Endothelial cell (in vitro differentiated cells): ENCODE results near the gene WFIKKN2. TPM values are rescaled to one million over a fixed set of nuclear protein-coding genes. Genes with fewer than 3 reads are reported as not detected.

Experiments used
- DNase-seq: peaks from one replicate; pipeline ENCODE4 v3.0.0; 2021; ENCODE audit warnings: low spot score
- H3K27ac Mint-ChIP-seq: one replicate; pipeline ENCODE4 v1.8.0; 2021; ENCODE audit warnings: mixed read lengths, inconsistent platforms; ENCODE audit not compliant: unreplicated experiment
- H3K27me3 Mint-ChIP-seq: one replicate; pipeline ENCODE4 v1.8.0; 2021; ENCODE audit warnings: mild to moderate bottlenecking, moderate library complexity, mixed read lengths, inconsistent platforms; ENCODE audit not compliant: unreplicated experiment
- H3K36me3 Mint-ChIP-seq: one replicate; pipeline ENCODE4 v1.8.0; 2021; ENCODE audit warnings: mild to moderate bottlenecking, low read depth, mixed read lengths, inconsistent platforms; ENCODE audit not compliant: unreplicated experiment
- H3K4me1 Mint-ChIP-seq: one replicate; pipeline ENCODE4 v1.8.0; 2021; ENCODE audit warnings: mild to moderate bottlenecking, mixed read lengths, inconsistent platforms; ENCODE audit not compliant: unreplicated experiment
- H3K4me3 Mint-ChIP-seq: one replicate; pipeline ENCODE4 v1.8.0; 2021; ENCODE audit warnings: mild to moderate bottlenecking, mixed read lengths, inconsistent platforms; ENCODE audit not compliant: unreplicated experiment
- H3K9me3 Mint-ChIP-seq: one replicate; pipeline ENCODE4 v1.8.0; 2021; ENCODE audit warnings: mixed read lengths, inconsistent platforms; ENCODE audit not compliant: unreplicated experiment
- total RNA-seq: library from RNA; stranded (reverse); fragmentation: NEBNext Ultra II Directional; extraction: Animal tissue kit (Norgen Biotek cat#: 25700); gene quantifications from one replicate; pipeline ENCODE4 v1.2.1, GENCODE V29; 2021; ENCODE audit not compliant: unreplicated experiment
- TF ChIP-seq, protein P1 (sequence below): fragments of 200-600 bp; sonication (generic); IDR thresholded peaks from one replicate; pipeline ENCODE4 v1.5.0; 2021; ENCODE audit warnings: antibody characterized with exemption; ENCODE audit not compliant: unreplicated experiment

The WFIKKN2 gene
- total RNA-seq, 1 donor from 2014 or later, result not detected

- H3K27ac Mint-ChIP-seq, result no peak overlapping the region
- TF ChIP-seq, protein P1, sequence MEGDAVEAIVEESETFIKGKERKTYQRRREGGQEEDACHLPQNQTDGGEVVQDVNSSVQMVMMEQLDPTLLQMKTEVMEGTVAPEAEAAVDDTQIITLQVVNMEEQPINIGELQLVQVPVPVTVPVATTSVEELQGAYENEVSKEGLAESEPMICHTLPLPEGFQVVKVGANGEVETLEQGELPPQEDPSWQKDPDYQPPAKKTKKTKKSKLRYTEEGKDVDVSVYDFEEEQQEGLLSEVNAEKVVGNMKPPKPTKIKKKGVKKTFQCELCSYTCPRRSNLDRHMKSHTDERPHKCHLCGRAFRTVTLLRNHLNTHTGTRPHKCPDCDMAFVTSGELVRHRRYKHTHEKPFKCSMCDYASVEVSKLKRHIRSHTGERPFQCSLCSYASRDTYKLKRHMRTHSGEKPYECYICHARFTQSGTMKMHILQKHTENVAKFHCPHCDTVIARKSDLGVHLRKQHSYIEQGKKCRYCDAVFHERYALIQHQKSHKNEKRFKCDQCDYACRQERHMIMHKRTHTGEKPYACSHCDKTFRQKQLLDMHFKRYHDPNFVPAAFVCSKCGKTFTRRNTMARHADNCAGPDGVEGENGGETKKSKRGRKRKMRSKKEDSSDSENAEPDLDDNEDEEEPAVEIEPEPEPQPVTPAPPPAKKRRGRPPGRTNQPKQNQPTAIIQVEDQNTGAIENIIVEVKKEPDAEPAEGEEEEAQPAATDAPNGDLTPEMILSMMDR, result no peak
Measured at GRCh38 chr17:50805486-50805885, 29.9 kb upstream of the WFIKKN2 start.

DNA sequence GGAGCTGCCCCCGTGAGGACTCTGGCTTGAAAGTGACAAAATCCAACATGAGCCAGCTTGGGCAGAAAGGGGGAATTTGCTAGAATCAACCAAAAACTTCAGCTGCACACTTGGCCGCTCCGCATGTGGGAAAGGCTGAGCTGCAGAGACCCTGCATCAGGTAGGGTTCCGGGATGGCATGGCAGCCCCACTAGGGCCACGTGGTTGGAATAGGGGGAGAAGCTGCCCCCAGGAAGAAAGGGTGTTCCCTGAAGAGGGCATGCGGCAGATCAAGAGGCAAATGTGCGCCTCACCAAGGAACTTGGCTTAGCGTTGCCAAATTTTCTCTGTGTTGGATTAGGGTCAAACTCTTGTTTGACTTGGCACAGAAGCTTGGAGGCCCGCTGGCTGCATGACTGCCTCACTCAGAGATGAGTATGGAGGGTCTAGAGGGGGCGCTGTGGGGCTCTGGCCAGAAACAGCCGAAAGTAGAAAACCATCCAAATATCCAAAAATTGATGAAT lies 29.2 kb upstream of the WFIKKN2 start:
- H3K4me1 Mint-ChIP-seq, result peaks cover 4% of the 10 kb centered on the region
- no peak for DNase-seq
- H3K36me3 Mint-ChIP-seq, result no peaks in the 10 kb centered on the region
- no peaks in the 10 kb centered on the region for H3K9me3 Mint-ChIP-seq
- peaks cover 4% of the 10 kb centered on the region for H3K27me3 Mint-ChIP-seq
- H3K27ac Mint-ChIP-seq, result no peak overlapping the region
- H3K4me3 Mint-ChIP-seq, result no peak overlapping the region
- TF ChIP-seq, protein P1, result no peak

More at GRCh38 chr17:50805486-50805885, 29.9 kb upstream of the WFIKKN2 start:
- H3K4me1 Mint-ChIP-seq, result peaks cover 4% of the 10 kb centered on the region
- H3K27me3 Mint-ChIP-seq, result peaks cover 6% of the 10 kb centered on the region
- no peaks in the 10 kb centered on the region for H3K36me3 Mint-ChIP-seq
- DNase-seq, result no peak
- H3K4me3 Mint-ChIP-seq, result no peak overlapping the region
- no peaks in the 10 kb centered on the region for H3K9me3 Mint-ChIP-seq

- no peaks in the 10 kb centered on the region for H3K36me3 Mint-ChIP-seq
- H3K27me3 Mint-ChIP-seq, result peaks cover 4% of the 10 kb centered on the region
- no peaks in the 10 kb centered on the region for H3K9me3 Mint-ChIP-seq
- TF ChIP-seq, protein P1, result no peak
- no peak overlapping the region for H3K4me3 Mint-ChIP-seq
- no peak overlapping the region for H3K27ac Mint-ChIP-seq
- H3K4me1 Mint-ChIP-seq, result peaks cover 4% of the 10 kb centered on the region
- no peak for DNase-seq
Measured at GRCh38 chr17:50807009-50807408, 28.4 kb upstream of the WFIKKN2 start.

DNA sequence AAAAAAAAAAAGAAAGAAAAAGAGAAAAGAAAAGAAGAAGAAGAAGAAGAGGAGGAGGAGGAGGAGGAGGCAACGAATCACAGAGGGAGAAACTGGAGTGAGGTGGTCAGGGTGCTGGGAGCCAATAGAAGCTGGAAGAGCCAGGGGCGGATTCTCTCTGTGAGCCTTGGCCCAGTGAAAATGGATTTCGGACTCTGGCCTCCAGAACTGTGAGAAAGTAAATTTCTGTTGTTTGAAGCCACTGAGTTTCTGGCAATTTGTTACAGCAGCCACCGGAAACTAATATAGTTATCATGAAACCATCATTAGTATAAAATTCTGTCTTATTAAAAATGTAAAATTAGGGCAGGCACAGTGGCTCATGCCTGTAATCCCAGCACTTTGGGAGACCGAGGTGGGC lies 27.7 kb upstream of the WFIKKN2 start:
- no peak overlapping the region for H3K4me3 Mint-ChIP-seq
- H3K4me1 Mint-ChIP-seq, result peaks cover 4% of the 10 kb centered on the region
- H3K27me3 Mint-ChIP-seq, result peaks cover 4% of the 10 kb centered on the region
- no peaks in the 10 kb centered on the region for H3K36me3 Mint-ChIP-seq
- TF ChIP-seq, protein P1, result no peak
- H3K9me3 Mint-ChIP-seq, result no peaks in the 10 kb centered on the region
- H3K27ac Mint-ChIP-seq, result no peak overlapping the region
- DNase-seq, result no peak

- Mint-ChIP-seq H3K9me3 (no peaks in the 10 kb centered on the region), H3K4me3 (no peak overlapping the region), H3K36me3 (no peaks in the 10 kb centered on the region), H3K4me1 (peaks cover 4% of the 10 kb centered on the region), H3K27me3 (peaks cover 2% of the 10 kb centered on the region), H3K27ac (no peak overlapping the region)
- DNase-seq, result no peak
- TF ChIP-seq, protein P1, result no peak
Measured at GRCh38 chr17:50808413-50808812, 27.0 kb upstream of the WFIKKN2 start.
